ENCODE data around the gene PKD2L1. TPM values are rescaled to one million over a fixed set of nuclear protein-coding genes. Genes with fewer than 3 reads are reported as not detected.

Gene PKD2L1
- total and polyA plus RNA-seq, 9 of the 15 experiments (the other 6 are each of a cell fraction or from before 2014, with no cell fraction given) = not detected

DNA sequence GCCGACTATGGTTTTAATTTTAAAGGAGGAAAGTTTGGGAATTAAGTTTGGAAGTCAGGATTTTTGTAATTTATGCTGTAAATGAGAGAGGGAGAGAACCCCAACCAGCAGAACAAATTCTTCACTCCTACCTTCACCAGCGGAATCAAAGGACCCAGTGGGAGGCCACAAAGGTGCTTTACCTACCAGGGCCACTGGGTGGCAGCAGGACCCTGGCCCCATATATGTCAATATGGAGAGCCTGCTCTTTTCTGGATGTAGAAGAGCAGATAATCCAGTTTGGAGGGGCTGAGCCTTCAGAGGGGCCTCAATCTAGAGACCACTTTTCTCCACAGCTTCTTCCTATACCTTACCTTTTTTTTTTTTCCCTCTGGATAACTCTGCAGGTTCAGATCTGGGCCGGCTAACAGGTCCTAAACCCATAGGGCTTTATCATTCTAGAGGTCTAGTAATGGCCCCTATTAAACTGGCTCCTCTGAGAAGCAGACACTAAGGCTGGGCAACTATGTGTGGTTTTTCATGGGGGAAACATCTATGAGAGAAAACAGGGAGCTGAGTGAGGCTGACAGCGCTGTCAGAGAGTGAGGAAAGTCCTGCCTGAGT, 8.5 kb upstream of the PKD2L1 start (continued):
- TF ChIP-seq BHLHE40 (IDR thresholded peaks at IDR 0.05; ENCODE audit: low read length) (no peak), GATAD2B (IDR thresholded peaks at IDR 0.05; ENCODE audit: borderline replicate concordance) (no peak), MCM5 (IDR thresholded peaks at IDR 0.05; ENCODE audit: low read depth) (no peak), SIRT6 (IDR thresholded peaks at IDR 0.05; ENCODE audit: low read depth, low read length) (no peak), ZNF121 (CRISPR knock-in tag; conservative IDR thresholded peaks at IDR 0.05) (no peak), SMAD1 (IDR thresholded peaks at IDR 0.05; ENCODE audit: low read depth, low read length, partially characterized antibody) (no peak), ETS2 (tag; IDR thresholded peaks at IDR 0.05; ENCODE audit: borderline replicate concordance, poor library complexity, severe bottlenecking) (no peak), ATF7 (IDR thresholded peaks at IDR 0.05) (no peak), ATF1 (CRISPR knock-in tag; IDR thresholded peaks at IDR 0.05) (no peak), ATF1 (tag; IDR thresholded peaks at IDR 0.05) (no peak), FOXJ3 (CRISPR knock-in tag; IDR thresholded peaks at IDR 0.05) (no peak), POLR2AphosphoS2 (IDR thresholded peaks at IDR 0.05; ENCODE audit: low read length) (no peak), MAFF (IDR thresholded peaks at IDR 0.05; ENCODE audit: low read length) (no peak), TOE1 (IDR thresholded peaks at IDR 0.05; ENCODE audit: borderline replicate concordance) (no peak), TOE1 (CRISPR knock-in tag; IDR thresholded peaks at IDR 0.05; ENCODE audit: borderline replicate concordance, low read depth) (no peak), FOXJ2 (tag; IDR thresholded peaks at IDR 0.05) (no peak), HDAC3 (IDR thresholded peaks at IDR 0.05; ENCODE audit: borderline replicate concordance, partially characterized antibody) (no peak), RAD21 (CRISPR knock-in tag; conservative IDR thresholded peaks at IDR 0.05 in 1 of 2, IDR thresholded peaks at IDR 0.05 in 1 of 2) (peak; percentile 77 to 89), RNF2 (IDR thresholded peaks at IDR 0.05) (no peak), ELF2 (CRISPR knock-in tag; IDR thresholded peaks at IDR 0.05) (no peak), POLR2B (IDR thresholded peaks at IDR 0.05; ENCODE audit: low read depth, partially characterized antibody) (no peak)
- TF ChIP-seq, protein P1, sequence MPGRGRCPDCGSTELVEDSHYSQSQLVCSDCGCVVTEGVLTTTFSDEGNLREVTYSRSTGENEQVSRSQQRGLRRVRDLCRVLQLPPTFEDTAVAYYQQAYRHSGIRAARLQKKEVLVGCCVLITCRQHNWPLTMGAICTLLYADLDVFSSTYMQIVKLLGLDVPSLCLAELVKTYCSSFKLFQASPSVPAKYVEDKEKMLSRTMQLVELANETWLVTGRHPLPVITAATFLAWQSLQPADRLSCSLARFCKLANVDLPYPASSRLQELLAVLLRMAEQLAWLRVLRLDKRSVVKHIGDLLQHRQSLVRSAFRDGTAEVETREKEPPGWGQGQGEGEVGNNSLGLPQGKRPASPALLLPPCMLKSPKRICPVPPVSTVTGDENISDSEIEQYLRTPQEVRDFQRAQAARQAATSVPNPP (IDR thresholded peaks at IDR 0.05; ENCODE audit: borderline replicate concordance, insufficient read depth, insufficient read length) = no peak
- TF ChIP-seq, protein P2, sequence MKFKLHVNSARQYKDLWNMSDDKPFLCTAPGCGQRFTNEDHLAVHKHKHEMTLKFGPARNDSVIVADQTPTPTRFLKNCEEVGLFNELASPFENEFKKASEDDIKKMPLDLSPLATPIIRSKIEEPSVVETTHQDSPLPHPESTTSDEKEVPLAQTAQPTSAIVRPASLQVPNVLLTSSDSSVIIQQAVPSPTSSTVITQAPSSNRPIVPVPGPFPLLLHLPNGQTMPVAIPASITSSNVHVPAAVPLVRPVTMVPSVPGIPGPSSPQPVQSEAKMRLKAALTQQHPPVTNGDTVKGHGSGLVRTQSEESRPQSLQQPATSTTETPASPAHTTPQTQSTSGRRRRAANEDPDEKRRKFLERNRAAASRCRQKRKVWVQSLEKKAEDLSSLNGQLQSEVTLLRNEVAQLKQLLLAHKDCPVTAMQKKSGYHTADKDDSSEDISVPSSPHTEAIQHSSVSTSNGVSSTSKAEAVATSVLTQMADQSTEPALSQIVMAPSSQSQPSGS (CRISPR knock-in tag; IDR thresholded peaks at IDR 0.05) = no peak
- TF ChIP-seq, protein P3, sequence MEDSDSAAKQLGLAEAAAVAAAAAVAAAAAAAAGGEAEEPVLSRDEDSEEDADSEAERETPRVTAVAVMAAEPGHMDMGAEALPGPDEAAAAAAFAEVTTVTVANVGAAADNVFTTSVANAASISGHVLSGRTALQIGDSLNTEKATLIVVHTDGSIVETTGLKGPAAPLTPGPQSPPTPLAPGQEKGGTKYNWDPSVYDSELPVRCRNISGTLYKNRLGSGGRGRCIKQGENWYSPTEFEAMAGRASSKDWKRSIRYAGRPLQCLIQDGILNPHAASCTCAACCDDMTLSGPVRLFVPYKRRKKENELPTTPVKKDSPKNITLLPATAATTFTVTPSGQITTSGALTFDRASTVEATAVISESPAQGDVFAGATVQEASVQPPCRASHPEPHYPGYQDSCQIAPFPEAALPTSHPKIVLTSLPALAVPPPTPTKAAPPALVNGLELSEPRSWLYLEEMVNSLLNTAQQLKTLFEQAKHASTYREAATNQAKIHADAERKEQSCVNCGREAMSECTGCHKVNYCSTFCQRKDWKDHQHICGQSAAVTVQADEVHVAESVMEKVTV (CRISPR knock-in tag; IDR thresholded peaks at IDR 0.05) = peak; percentile 73
- TF ChIP-seq, protein P4, sequence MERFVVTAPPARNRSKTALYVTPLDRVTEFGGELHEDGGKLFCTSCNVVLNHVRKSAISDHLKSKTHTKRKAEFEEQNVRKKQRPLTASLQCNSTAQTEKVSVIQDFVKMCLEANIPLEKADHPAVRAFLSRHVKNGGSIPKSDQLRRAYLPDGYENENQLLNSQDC (CRISPR knock-in tag; IDR thresholded peaks at IDR 0.05) = no peak
- TF ChIP-seq, protein P5, sequence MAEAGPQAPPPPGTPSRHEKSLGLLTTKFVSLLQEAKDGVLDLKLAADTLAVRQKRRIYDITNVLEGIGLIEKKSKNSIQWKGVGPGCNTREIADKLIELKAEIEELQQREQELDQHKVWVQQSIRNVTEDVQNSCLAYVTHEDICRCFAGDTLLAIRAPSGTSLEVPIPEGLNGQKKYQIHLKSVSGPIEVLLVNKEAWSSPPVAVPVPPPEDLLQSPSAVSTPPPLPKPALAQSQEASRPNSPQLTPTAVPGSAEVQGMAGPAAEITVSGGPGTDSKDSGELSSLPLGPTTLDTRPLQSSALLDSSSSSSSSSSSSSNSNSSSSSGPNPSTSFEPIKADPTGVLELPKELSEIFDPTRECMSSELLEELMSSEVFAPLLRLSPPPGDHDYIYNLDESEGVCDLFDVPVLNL (CRISPR knock-in tag; IDR thresholded peaks at IDR 0.05; ENCODE audit: low read depth) = no peak
